ENCODE data around the gene SLMAP. TPM values are rescaled to one million over a fixed set of nuclear protein-coding genes. Genes with fewer than 3 reads are reported as not detected.

Gene SLMAP
- total and polyA plus RNA-seq, 2 of the 13 experiments (the other 11 are each of a cell fraction or from before 2014, with no cell fraction given): 24.0 to 48.3 TPM

DNA sequence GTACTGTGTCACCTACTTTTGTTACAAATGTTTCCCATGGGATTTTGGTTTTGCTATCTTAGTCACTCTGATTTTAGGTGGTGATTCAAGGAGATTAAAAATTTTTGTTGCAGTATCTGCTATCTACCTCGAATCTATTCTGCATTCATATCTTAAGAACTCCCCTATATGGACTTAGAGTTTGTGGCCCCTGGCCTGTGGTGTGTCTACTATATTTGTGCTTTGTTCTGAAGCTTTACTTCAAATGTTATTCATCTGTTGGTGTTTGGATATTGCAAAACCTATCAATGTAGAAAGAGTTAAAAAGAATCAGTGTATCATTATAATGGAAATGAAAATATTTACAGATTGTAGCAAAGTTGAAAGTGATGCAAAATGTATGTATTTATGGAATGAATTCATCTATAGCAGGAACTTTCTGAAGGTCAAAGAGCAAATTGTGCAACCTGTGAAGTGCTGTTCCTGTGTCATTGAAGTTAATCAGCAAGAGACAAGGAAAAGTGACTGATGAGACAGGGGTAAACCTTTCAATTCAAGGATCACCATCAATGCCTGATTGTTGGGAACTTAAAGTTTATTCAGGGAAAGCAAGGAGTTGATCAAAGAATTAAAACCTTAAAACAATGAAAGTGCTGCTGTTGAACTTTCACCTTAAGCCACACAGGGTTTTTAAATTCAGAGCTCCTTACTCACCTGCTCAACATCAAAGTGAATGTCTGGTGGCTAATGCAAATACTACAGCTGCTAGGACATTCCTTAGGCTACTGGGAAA, 71.0 kb downstream of the SLMAP start (continued):
- TF ChIP-seq MATR3 (CRISPR knock-in tag; IDR thresholded peaks at IDR 0.05) (no peak), SALL1 (CRISPR knock-in tag; IDR thresholded peaks at IDR 0.05) (peak; percentile 78; the same call in 1 of the 2 replicates), SIX4 (CRISPR knock-in tag; IDR thresholded peaks at IDR 0.05) (no peak), ZMAT3 (CRISPR knock-in tag; conservative IDR thresholded peaks at IDR 0.05) (no peak), DNMT3B (CRISPR knock-in tag; conservative IDR thresholded peaks at IDR 0.05) (no peak), ZNF619 (CRISPR knock-in tag; IDR thresholded peaks at IDR 0.05) (no peak), HNF4A (CRISPR knock-in tag; IDR thresholded peaks at IDR 0.05) (peak; percentile 96), ZFYVE20 (CRISPR knock-in tag; IDR thresholded peaks at IDR 0.05; ENCODE audit: borderline replicate concordance, low read depth) (no peak), ZNF337 (CRISPR knock-in tag; IDR thresholded peaks at IDR 0.05; ENCODE audit: borderline replicate concordance, low read depth) (no peak), KDM5A (IDR thresholded peaks at IDR 0.05; ENCODE audit: borderline replicate concordance, low read length) (no peak), CBX1 (IDR thresholded peaks at IDR 0.05; ENCODE audit: low read depth) (no peak), TOPORS (CRISPR knock-in tag; IDR thresholded peaks at IDR 0.05) (no peak), U2AF1 (optimal IDR thresholded peaks at IDR 0.05; ENCODE audit: low read depth, low read length) (no peak), ZNF766 (CRISPR knock-in tag; IDR thresholded peaks at IDR 0.05; ENCODE audit: borderline replicate concordance) (no peak), ZNF224 (CRISPR knock-in tag; IDR thresholded peaks at IDR 0.05) (no peak), GATAD2A (CRISPR knock-in tag; IDR thresholded peaks at IDR 0.05) (peak; percentile 96), ZNF354B (CRISPR knock-in tag; IDR thresholded peaks at IDR 0.05) (no peak), ZFP62 (CRISPR knock-in tag; IDR thresholded peaks at IDR 0.05) (no peak), TEAD3 (CRISPR knock-in tag; optimal IDR thresholded peaks at IDR 0.05; ENCODE audit: borderline replicate concordance) (peak; percentile 58)
- TF ChIP-seq, protein P1, sequence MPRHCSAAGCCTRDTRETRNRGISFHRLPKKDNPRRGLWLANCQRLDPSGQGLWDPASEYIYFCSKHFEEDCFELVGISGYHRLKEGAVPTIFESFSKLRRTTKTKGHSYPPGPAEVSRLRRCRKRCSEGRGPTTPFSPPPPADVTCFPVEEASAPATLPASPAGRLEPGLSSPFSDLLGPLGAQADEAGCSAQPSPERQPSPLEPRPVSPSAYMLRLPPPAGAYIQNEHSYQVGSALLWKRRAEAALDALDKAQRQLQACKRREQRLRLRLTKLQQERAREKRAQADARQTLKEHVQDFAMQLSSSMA (CRISPR knock-in tag; IDR thresholded peaks at IDR 0.05): no peak
- TF ChIP-seq, protein P2, sequence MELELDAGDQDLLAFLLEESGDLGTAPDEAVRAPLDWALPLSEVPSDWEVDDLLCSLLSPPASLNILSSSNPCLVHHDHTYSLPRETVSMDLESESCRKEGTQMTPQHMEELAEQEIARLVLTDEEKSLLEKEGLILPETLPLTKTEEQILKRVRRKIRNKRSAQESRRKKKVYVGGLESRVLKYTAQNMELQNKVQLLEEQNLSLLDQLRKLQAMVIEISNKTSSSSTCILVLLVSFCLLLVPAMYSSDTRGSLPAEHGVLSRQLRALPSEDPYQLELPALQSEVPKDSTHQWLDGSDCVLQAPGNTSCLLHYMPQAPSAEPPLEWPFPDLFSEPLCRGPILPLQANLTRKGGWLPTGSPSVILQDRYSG (CRISPR knock-in tag; IDR thresholded peaks at IDR 0.05): no peak
- TF ChIP-seq, protein P3, sequence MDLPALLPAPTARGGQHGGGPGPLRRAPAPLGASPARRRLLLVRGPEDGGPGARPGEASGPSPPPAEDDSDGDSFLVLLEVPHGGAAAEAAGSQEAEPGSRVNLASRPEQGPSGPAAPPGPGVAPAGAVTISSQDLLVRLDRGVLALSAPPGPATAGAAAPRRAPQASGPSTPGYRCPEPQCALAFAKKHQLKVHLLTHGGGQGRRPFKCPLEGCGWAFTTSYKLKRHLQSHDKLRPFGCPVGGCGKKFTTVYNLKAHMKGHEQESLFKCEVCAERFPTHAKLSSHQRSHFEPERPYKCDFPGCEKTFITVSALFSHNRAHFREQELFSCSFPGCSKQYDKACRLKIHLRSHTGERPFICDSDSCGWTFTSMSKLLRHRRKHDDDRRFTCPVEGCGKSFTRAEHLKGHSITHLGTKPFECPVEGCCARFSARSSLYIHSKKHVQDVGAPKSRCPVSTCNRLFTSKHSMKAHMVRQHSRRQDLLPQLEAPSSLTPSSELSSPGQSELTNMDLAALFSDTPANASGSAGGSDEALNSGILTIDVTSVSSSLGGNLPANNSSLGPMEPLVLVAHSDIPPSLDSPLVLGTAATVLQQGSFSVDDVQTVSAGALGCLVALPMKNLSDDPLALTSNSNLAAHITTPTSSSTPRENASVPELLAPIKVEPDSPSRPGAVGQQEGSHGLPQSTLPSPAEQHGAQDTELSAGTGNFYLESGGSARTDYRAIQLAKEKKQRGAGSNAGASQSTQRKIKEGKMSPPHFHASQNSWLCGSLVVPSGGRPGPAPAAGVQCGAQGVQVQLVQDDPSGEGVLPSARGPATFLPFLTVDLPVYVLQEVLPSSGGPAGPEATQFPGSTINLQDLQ (CRISPR knock-in tag; IDR thresholded peaks at IDR 0.05): no peak
- TF ChIP-seq, protein P4, sequence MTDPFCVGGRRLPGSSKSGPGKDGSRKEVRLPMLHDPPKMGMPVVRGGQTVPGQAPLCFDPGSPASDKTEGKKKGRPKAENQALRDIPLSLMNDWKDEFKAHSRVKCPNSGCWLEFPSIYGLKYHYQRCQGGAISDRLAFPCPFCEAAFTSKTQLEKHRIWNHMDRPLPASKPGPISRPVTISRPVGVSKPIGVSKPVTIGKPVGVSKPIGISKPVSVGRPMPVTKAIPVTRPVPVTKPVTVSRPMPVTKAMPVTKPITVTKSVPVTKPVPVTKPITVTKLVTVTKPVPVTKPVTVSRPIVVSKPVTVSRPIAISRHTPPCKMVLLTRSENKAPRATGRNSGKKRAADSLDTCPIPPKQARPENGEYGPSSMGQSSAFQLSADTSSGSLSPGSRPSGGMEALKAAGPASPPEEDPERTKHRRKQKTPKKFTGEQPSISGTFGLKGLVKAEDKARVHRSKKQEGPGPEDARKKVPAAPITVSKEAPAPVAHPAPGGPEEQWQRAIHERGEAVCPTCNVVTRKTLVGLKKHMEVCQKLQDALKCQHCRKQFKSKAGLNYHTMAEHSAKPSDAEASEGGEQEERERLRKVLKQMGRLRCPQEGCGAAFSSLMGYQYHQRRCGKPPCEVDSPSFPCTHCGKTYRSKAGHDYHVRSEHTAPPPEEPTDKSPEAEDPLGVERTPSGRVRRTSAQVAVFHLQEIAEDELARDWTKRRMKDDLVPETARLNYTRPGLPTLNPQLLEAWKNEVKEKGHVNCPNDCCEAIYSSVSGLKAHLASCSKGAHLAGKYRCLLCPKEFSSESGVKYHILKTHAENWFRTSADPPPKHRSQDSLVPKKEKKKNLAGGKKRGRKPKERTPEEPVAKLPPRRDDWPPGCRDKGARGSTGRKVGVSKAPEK (CRISPR knock-in tag; IDR thresholded peaks at IDR 0.05; ENCODE audit: borderline replicate concordance): no peak
- TF ChIP-seq, protein P5, sequence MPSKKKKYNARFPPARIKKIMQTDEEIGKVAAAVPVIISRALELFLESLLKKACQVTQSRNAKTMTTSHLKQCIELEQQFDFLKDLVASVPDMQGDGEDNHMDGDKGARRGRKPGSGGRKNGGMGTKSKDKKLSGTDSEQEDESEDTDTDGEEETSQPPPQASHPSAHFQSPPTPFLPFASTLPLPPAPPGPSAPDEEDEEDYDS (CRISPR knock-in tag; IDR thresholded peaks at IDR 0.05): peak; percentile 37; the same call in 1 of the 2 replicates
